ENCODE results near the gene ITGA1.
A peak's percentile ranks its signal among the peaks of the same experiment; 100 is the strongest.

The ITGA1 gene

DNA sequence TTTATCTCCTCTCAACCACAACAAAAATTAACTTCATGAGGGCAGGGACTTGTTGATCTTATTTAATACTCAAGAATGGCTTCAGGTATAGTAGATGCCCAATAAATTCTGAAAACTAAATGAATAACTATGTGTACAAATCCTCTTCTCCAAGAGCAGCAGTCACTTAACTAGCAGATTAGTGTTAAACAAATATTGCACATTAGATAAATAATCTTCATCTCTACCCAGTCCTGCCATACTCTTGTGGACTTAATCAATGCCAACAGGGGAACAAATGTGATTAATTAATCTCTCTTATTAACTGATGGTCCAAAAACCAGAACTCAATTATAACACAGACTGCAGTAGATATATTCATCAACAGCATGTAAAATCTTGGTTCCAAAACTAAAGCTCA is 15.0 kb upstream of the ITGA1 start:
- no peak for DNase-seq

DNA sequence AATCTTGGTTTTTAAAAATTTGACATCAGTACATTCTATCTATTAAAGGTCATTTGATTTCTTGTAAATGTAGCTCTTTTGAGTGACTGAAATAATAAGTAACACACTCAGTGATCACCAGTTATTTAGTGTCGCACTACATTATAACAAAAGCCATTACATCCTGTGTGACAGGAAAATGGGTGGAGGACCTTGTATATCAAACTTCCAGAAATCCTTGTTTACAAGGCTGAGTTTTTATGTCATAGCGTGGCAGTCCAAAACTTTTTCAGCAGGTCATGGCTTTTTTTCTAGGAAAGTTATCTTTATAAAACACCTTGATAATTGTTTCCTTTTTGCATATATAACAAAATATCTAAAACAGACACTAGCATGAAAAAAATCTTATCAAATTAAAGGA is 14.4 kb upstream of the ITGA1 start:
- DNase-seq: no peak

DNA sequence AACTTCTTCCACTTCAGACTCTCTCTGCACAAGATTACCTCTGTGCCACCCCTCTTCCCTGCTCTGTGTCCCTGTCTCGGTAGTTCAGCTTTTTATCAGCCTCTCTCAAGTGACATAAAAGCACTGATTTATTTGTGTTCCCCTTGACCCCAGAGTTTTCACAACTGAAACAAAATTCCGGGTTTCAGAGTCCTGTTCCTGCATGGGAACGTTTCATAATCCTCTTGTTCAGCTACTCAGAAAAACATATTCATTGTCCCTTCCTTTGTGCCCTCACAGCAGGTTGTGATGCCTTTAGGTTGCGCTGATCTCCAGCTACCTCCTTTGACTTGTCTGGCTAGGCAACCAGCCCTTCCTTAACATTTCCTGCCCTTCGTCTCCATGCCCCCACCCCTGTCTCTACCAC is 13.7 kb upstream of the ITGA1 start:
- peak; percentile 25 for DNase-seq

DNA sequence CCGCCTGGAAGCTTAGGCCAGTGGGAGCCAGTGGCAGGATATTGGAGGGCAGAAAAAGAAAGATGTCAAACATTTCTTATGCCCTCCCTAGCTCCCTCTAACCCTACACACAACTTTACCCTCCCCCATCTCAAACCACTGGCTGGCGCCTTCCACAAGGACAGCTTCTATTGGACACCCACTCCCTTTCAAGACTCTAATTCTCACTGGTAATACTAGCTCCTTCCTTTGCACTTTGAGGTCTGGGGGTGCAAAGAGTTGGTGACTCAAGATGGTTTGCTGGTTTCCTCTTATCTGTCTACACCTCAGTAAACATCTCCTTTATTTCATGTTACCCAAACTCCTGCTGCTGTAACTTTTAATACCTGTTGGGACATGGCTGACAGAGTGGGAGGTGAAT is 11.6 kb upstream of the ITGA1 start:
- DNase-seq: no peak

DNA sequence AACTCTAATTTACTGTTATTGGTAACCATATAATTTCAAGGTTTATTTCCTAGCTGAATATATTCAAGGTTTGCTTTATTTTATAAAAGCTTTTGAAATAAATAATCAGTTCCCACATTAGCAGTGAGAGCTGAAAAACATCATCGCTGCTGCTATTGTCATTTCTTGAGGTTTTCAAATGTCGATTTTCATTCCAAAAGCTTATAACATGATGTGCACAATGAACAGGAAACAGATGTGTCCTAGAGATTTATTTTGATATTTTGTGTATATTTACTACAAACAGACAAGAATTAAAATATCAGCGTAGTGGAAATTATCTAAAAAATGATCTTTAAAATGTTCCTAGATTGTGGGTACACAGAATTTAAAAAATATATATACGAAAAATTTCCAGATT is 10.5 kb upstream of the ITGA1 start:
- DNase-seq: no peak

DNA sequence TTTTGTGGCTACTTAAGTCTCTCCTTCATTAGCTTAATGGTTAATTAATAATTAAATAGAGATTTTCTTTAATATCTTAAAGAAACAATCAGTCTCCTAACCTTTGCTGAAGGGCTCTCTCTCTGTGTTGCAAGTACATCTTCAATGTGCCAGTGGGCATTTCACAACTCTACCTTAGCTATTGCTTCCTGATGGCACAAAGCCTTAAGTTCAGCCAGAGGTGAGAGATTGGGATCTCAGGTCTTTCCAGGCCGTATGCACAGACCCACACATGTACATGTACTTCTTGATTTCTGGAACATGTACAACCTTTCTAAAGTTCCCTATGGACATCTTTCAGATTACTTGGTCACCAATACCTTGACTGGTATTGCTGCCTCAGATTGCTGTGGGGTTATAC is 8.9 kb upstream of the ITGA1 start:
- no peak for DNase-seq

DNA sequence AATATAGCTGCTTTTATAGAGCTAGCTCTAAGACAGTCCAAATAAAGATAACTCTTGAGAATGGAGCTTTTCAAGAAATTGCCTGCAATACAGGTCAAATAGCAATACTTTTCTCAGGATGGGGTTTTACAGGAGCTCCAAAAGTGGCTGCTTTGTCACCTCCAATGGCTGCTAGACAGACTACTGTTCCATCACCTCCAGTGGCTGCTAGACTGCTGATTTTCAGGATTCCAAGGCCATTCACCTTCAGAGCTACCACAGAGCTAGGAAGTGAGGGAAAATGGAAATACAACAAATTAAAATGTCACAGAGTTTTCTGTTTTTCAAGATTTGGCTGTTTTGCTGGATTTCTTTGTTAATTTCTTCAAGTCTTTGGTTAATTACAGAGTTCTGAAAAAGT is 8.5 kb upstream of the ITGA1 start:
- no peak for DNase-seq

DNA sequence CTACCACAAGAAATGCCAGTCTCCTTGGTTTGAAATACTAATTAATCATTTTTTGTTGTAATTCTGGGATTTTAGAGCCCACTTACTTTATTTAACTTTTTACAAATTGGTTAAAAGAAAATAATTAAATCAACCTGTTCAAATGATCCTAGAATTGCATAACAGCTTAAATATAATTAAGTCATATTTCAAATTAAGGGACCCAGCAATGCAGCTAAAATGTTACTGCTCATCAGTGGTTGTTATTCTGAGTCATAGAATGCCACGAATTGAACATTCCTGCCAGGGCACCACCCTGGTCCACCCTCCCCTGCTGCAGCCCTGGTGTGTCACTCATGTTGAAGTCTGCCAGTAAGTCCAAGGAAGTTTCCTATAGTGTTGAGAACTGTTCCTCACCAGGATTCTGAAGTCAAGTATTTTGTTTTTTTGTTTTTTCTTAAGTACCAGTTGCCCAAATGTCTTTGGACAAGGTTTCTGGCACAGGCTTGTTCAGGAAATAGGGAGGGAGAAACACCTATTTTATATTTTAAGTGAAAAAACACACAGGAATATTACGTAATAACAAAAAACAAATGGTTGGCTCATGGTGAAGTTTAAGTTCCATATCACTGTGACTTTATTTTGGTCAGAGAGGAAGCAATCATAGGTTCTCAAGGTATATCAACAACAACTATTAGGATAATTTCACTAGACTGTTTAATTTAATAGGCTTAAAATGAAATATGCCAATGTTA is 4.3 kb upstream of the ITGA1 start:
- no peak for DNase-seq

DNA sequence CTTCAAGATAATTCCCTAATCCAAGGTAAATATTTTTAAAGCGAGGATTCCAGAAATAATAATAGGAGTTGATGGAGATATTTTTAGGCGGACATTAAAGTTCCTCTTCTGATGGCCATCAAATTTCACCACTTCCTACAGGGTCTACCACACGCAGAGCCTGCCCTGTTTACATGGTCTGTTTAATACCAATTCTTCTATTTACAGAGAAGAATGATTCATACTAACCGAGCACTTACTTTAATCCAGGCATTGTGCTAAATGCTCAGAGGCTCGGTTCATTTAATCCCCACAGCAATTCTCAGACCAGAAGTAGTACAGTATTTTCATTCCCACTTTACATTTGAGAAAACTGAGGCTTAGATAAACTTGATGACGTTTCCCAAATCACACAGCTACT is 3.0 kb upstream of the ITGA1 start:
- DNase-seq: no peak

DNA sequence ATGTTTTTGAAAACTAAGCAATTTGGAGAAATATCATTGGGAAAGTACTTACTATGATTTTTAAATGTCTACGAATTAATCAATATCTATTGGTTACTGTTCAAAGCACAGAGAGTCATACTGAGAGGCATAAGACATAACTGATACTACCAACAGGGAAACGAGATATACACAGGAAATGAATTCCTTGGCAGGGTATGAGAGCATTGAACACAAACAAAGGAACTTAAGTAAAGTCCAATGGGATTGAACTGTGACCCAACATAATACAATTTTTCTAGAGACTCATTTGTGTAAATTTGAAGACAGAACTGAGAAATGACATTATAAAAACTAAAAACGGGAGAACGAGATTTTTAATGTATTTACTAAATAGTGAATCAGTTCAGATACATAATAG is 1.3 kb upstream of the ITGA1 start:
- DNase-seq: no peak

DNA sequence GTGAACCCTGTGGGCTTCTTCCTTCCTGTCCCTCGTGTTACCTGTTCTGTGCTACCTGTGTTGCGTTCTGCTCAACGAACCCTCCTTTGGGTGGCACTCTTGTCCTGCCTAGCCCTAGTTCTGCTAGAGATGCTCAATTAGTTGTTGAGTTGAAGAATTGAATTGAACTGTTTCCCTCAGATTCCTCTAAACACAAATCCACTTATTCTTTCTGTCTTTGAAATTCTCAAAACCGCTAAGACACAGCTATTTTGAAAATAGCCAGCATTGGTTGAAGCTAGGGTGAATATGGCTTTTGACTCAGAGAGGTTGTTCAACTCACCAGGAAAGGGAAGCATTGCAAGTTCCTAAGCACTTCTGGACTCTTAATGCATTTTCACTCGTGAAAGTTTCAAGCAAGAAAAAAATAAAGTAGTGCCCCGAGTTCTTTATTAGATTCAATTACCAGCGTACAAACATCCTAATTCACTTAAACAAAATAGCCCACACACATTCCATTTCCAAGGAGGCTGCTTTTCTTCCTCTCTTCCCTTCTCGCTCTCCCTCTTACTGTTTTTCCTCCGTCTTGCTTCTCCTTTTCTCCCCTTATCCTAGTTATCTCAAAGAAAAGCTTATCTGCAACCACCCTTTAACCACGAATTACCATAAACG is 642 bp upstream of the ITGA1 start:
- no peak for DNase-seq

DNA sequence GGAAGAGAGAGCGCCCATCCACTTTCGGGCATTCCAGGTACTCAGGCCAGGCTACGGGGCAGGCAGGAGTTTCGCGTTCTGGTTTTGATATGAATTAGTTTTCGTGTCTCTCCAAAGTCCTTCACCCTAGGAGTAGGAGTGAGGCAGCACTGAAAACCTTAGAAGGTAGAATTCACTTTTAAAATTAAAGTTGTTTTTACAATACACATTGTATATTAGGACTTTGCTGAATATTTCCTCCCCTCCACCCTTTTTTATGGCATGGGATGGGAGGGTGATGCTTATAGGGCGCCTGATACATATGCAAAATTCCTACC is 747 bp downstream of the ITGA1 start:
- no peak for DNase-seq

DNA sequence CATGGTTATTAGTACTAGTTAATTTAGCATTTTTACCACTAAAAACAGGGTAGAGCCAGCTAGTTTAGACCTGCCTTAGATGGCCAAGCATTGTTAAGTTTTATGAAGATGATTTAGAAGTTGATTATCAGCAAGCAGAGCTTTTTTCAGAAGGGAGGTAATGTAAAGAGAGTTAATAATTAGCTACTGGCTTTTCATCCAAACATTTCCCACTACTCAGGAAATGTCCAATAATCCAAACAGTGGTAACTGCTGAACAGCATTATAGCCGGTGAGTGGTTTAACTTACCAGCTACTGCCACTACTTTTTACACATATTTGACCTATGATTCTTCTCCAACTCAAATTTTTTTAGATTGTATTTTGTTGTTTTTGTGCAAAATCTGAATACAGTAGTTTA is 1.7 kb downstream of the ITGA1 start:
- no peak for DNase-seq

DNA sequence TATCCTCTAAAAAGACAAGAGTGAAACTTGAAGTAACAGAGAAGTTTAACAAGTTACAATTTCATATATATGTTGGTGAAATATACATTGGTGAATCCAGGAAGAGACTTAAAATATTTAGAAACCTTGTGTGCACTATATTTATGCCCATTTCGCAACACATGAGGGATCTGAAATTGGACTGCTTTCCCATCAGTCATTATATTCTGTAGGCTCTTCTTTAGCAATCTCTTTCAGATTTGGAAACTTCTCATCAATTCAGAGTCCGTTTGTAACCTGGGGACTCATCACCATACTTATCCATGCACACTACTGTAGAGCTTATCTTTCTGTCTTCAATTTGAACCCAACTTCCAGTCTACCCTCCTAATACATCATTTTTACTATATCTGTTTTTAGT is 2.1 kb downstream of the ITGA1 start:
- no peak for DNase-seq

DNA sequence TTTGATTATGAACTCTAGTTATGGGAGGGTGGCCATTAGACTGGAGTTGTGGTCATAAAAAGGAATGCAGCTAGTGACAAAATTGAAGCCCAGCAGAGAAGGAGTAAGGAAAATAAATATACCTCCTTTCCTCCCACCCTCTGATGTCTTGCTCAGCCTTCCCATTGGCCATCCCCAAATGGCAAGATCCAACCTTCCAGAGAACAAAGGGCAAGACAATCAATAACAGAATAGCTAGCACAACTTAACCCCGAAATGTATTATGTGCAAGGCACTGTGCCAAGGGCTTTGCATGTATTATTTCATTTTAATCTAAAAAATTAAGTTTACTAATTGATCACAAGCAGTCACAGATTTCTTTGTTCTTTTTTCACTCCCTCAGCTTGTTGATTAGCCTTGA is 3.6 kb downstream of the ITGA1 start:
- no peak for DNase-seq

DNA sequence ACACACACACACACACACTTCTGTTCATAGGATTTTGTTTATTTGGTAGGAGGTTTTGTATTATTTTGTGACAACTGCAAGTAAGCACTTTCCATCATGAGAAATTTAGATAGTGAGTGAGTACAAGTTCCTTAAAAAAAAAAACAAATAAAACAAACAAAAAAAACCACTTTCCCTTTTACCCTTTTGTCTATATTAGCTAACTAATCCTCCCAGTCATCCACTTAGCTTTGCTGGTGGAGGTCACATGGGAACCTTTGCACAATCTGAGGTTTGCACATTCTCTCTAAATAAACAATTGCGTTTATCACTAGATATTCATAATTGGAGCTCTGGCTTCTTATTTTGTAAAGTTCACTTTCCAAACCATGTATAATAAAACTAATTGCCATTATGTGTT is 6.8 kb downstream of the ITGA1 start:
- no peak for DNase-seq

DNA sequence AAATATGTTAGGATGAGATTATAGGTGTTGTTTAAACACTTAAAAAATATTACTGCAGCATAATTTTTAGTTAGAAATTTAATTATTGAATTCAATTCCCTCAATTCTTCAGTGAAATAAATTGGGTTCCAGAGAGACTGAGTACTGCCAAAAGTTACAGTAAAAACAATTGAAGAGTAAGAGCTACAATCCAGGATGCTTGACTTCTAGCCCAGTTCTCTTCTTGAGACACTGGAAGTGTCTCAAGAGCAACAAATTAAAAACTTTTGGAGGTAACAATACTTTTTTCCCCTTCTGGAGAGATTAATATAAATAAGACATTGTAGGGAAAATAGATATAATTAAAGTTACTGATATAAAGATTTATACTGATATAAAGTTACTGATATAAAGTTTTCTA is 8.3 kb downstream of the ITGA1 start:
- DNase-seq: no peak

DNA sequence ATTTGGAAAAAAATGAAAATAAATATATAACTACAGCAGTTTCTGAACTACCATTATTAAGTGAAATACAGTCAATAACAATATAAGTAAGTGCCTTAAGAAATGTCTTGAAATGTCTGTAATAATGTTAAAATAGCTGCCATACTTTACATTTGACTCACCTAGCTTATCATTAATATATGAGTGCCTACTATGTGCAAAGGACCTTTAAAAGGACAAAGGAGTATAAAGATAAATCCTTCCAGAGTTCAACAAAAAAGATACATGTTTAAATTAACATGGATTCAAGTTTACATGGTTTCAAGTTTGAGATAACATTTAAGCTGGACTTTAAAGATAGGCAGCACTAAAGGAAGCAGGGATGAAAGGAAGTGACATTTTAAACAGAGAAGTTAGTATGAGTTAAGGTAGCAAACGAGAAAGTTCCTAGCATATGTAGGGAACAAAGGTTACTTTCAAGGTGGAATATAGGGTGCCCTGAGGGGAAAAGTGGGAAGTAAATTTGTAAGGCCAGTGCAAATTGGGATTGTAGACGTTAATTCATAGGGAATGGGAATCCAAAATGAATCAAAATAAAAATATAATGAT is 8.9 kb downstream of the ITGA1 start:
- no peak for DNase-seq

DNA sequence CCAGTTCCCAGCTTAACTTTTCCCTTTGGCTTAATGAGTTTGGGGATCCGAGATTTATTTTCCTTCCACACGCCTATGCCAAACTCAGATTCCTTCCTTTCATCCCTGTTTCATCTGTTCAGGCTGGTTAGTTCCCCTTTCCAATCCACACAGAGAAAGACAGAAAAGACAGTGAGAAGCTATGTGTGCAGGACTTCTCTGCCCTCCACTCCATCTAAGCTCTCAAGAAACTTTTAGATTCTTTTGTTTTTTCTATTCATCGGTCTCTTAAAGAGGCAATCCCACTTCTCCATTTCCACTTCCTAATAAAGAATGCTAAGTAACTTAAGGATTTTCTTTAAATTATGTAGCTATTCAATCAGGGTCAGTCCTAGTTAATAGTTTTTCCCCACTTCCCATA is 11.2 kb downstream of the ITGA1 start:
- DNase-seq: peak; percentile 53

DNA sequence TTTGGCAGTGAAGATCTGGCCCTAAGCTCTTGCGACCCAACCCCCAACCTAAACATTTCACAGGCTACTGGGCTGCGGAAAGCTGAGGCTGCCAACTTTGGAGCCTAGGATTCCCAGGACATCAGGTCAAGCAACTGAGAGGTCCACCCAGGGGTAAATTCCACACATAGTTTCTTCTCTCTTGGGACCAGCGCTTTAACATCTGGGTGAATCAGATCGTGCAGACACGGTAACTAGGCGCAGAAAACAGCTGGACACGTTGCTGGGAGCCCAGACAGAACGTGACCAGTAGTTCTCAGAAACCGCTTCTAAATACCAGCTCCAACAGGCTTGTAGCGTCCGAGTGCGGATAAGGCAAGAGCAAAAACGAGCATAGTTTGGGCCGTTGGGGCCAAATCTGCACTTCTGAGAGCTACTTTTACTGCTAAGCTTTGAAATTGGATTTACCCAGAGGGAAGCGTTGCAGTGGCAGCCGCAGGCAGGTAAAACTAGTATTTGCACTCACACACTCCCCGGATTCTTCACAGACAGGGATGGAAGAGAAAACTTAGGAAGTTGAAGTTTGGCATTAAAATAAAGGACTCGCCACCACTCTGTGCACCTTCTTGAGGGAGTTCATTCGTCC is 11.8 kb downstream of the ITGA1 start:
- no peak for DNase-seq

DNA sequence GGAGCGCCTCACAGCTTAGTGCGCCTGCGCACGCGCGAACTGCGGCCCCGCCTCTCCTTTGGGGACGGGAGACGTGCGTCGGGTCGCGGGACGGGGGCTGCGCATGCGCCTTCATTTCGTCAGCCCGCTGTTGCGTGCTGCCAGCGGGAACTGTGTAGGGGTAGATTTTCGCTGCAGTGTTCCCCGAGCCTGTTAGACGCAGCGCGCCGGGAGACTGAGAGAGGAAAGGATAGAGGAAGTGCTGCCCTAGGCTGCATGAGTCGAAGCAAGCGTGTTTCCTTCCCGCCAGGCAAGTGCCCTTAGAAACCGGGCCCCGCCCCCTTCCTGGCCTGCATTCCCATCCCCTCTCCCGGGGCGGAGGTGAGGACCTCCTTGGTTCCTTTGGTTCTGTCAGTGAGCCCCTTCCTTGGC is 12.3 kb downstream of the ITGA1 start:
- DNase-seq: peak; percentile 98

DNA sequence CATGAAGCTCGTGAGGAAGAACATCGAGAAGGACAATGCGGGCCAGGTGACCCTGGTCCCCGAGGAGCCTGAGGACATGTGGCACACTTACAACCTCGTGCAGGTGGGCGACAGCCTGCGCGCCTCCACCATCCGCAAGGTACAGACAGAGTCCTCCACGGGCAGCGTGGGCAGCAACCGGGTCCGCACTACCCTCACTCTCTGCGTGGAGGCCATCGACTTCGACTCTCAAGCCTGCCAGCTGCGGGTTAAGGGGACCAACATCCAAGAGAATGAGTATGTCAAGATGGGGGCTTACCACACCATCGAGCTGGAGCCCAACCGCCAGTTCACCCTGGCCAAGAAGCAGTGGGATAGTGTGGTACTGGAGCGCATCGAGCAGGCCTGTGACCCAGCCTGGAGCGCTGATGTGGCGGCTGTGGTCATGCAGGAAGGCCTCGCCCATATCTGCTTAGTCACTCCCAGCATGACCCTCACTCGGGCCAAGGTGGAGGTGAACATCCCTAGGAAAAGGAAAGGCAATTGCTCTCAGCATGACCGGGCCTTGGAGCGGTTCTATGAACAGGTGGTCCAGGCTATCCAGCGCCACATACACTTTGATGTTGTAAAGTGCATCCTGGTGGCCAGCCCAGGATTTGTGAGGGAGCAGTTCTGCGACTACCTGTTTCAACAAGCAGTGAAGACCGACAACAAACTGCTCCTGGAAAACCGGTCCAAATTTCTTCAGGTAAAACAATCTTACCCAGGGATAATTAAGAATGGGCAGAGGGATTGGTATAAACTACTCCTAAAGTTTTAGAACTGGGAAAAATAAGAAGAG is 12.9 kb downstream of the ITGA1 start:
- DNase-seq: peak; percentile 77

DNA sequence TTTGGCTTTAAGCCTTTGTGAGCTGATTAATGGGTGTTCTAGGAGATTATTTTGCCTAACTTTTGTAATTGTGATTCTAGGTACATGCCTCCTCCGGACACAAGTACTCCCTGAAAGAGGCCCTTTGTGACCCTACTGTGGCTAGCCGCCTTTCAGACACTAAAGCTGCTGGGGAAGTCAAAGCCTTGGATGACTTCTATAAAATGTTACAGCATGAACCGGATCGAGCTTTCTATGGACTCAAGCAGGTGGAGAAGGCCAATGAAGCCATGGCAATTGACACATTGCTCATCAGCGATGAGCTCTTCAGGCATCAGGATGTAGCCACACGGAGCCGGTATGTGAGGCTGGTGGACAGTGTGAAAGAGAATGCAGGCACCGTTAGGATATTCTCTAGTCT is 13.6 kb downstream of the ITGA1 start:
- DNase-seq: peak; percentile 40

Data from eye (tissue), 1 donor.